PC-9 (cell line): ENCODE results near the gene WSCD2. TPM values are rescaled to one million over a fixed set of nuclear protein-coding genes. Genes with fewer than 3 reads are reported as not detected.

Experiments used
- BruUV-seq: library from RNA; stranded (reverse); fragments of 400-500 nt; replicated peaks from 2 replicates; lab custom pipeline; 2021; lab: Mats Ljungman, UMichigan
- CTCF ChIA-PET: fragments of 300-600 bp; sonication (Branson Sonifier 250); formaldehyde crosslinking; loops from one replicate; lab custom pipeline; 2022; ENCODE audit warnings: antibody characterized with exemption; lab: Charles Lee
- POLR2A ChIA-PET: fragments of 300-600 bp; sonication (Branson Sonifier 250); formaldehyde crosslinking; loops from one replicate; lab custom pipeline; 2022; ENCODE audit warnings: antibody characterized with exemption; ENCODE audit not compliant: unreplicated experiment; lab: Charles Lee
- DNase-seq, 2 experiments: peaks; one replicate each; pipeline versions ENCODE4 v3.0.0 to v3.0.0-alpha.2; 2015 to 2022; ENCODE audit warnings: mixed read lengths in 1 of 2
- H2AFZ ChIP-seq: fragments of 200-600 bp; sonication (generic); 2 replicates; pipeline ENCODE4 v1.8.1; 2017; ENCODE audit warnings: antibody characterized with exemption
- H3F3A ChIP-seq: fragments of 200-600 bp; sonication (generic); 2 replicates; pipeline ENCODE4 v1.8.1; 2017; ENCODE audit warnings: antibody characterized with exemption, mild to moderate bottlenecking, low read depth; ENCODE audit not compliant: insufficient read depth
- H3K27ac ChIP-seq: fragments of 200-600 bp; sonication (generic); 2 replicates; pipeline ENCODE4 v1.6.1; 2016; ENCODE audit warnings: mixed run types
- H3K27me3 ChIP-seq: fragments of 200-600 bp; sonication (generic); 2 replicates; pipeline ENCODE4 v1.6.1; 2016; ENCODE audit warnings: low read depth, mixed run types; ENCODE audit not compliant: insufficient read depth
- H3K36me3 ChIP-seq: fragments of 200-600 bp; sonication (generic); 2 replicates; pipeline ENCODE4 v1.6.1; 2016; ENCODE audit warnings: low read depth, mixed run types
- H3K4me1 ChIP-seq: fragments of 200-600 bp; sonication (generic); replicated peaks from 2 replicates; pipeline ENCODE4 v1.6.1; 2016; ENCODE audit warnings: mixed run types; ENCODE audit not compliant: insufficient read depth
- H3K4me2 ChIP-seq: fragments of 200-600 bp; sonication (generic); 2 replicates; pipeline ENCODE4 v1.6.1; 2017; ENCODE audit warnings: mixed run types
- H3K4me3 ChIP-seq: fragments of 200-600 bp; sonication (generic); 2 replicates; pipeline ENCODE4 v1.6.1; 2016; ENCODE audit warnings: mixed run types
- H3K79me2 ChIP-seq: fragments of 200-600 bp; sonication (generic); 2 replicates; pipeline ENCODE4 v1.6.1; 2017; ENCODE audit warnings: low read depth, mixed run types
- H3K9me2 ChIP-seq: fragments of 200-600 bp; sonication (generic); 2 replicates; pipeline ENCODE4 v1.8.1; 2017; ENCODE audit warnings: mild to moderate bottlenecking; ENCODE audit not compliant: insufficient read depth
- H3K9me3 ChIP-seq: fragments of 200-600 bp; sonication (generic); 2 replicates; pipeline ENCODE4 v1.8.1; 2016; ENCODE audit warnings: low read depth; ENCODE audit not compliant: insufficient read depth
- H4K20me1 ChIP-seq: fragments of 200-600 bp; sonication (generic); 2 replicates; pipeline ENCODE4 v1.8.1; 2017; ENCODE audit not compliant: insufficient read depth
- EZH2 ChIP-seq: fragments of 200-600 bp; sonication (generic); IDR thresholded peaks from 2 replicates; pipeline ENCODE4 v1.8.0; 2017; ENCODE audit warnings: antibody characterized with exemption, low read depth
- intact Hi-C: fragments of 100-400 bp; cut with micrococcal nuclease; formaldehyde crosslinking; loops from one replicate; pipeline ENCODE4 v1.10.0; 2022; ENCODE audit not compliant: unreplicated experiment
- total RNA-seq: library from RNA; stranded (reverse); gene quantifications from 2 replicates; pipeline ENCODE4 v1.2.3, GENCODE V29; 2021
- TF ChIP-seq, protein P1 (sequence below): fragments of 200-600 bp; sonication (generic); conservative IDR thresholded peaks from 2 replicates; pipeline ENCODE4 v1.6.1; 2017; ENCODE audit warnings: mixed run types, antibody characterized with exemption, mild to moderate bottlenecking, moderate library complexity

The WSCD2 gene
- total RNA-seq, 1 experiment from 2014 or later, result not detected

DNA sequence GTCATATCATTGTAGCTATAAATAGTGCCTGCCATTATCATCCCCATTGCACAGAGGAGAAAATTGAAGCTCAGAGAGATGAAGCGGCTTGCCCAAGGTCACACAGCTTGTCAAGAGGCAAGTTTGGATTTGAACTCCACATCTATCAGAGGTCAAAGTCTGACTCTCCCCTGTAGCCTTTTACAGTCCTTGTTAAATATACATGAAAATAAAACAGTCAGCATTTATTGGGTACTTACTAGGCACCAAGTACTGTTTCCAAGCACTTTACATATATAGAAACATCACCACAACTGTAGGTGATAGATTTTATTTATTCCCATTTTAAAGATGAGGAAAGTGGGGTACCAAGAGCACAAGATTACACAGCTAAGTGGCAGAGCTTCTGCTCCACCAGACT lies 67.2 kb downstream of the WSCD2 start:
- POLR2A ChIA-PET, result no interaction called here
- no peak overlapping the region for H3K4me3 ChIP-seq
- DNase-seq, result no peak
- TF ChIP-seq EZH2, result no peak
- CTCF ChIA-PET, result no interaction called here
- no peak overlapping the region for H3K4me2 ChIP-seq
- no peaks in the 10 kb centered on the region for H3K9me3 ChIP-seq
- intact Hi-C loops, result no loop called here
- H3K27me3 ChIP-seq, result no peaks in the 10 kb centered on the region
- no peak overlapping the region for H3K27ac ChIP-seq
- no peaks in the 10 kb centered on the region for H3K9me2 ChIP-seq
- H3K79me2 ChIP-seq, result no peaks in the 10 kb centered on the region
- no peaks in the 10 kb centered on the region for H4K20me1 ChIP-seq
- H3K36me3 ChIP-seq, result no peaks in the 10 kb centered on the region
- BruUV-seq, result no TSS peak
- H3K4me1 ChIP-seq, result no peaks in the 10 kb centered on the region
- H3F3A ChIP-seq, result no peaks in the 10 kb centered on the region
- H2AFZ ChIP-seq, result no peak overlapping the region

DNA sequence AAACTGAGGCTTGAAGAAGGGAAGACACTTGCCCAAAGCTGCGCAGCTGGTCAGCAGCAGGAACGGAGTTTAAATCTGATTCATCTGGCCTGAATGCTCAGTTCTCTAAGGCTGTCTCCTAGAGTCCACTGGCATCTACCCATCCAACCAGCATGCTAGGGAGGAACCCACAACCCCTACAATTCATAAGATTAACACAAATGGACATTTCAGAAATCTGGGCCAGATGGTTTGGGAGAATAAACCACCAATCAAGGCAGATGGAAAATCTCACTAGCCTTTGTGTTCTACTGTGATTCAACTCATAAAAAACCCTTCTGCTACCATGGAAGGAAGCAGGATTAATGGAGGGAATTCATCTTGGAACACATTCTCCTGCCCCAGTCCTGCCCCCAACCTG lies 67.8 kb downstream of the WSCD2 start:
- H3K4me1 ChIP-seq, result no peaks in the 10 kb centered on the region
- POLR2A ChIA-PET, result no interaction called here
- H3K9me2 ChIP-seq, result no peaks in the 10 kb centered on the region
- H3K36me3 ChIP-seq, result no peaks in the 10 kb centered on the region
- no TSS peak for BruUV-seq
- TF ChIP-seq, protein P1, sequence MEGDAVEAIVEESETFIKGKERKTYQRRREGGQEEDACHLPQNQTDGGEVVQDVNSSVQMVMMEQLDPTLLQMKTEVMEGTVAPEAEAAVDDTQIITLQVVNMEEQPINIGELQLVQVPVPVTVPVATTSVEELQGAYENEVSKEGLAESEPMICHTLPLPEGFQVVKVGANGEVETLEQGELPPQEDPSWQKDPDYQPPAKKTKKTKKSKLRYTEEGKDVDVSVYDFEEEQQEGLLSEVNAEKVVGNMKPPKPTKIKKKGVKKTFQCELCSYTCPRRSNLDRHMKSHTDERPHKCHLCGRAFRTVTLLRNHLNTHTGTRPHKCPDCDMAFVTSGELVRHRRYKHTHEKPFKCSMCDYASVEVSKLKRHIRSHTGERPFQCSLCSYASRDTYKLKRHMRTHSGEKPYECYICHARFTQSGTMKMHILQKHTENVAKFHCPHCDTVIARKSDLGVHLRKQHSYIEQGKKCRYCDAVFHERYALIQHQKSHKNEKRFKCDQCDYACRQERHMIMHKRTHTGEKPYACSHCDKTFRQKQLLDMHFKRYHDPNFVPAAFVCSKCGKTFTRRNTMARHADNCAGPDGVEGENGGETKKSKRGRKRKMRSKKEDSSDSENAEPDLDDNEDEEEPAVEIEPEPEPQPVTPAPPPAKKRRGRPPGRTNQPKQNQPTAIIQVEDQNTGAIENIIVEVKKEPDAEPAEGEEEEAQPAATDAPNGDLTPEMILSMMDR, result no peak
- TF ChIP-seq EZH2, result no peak
- intact Hi-C loops, result no loop called here
- CTCF ChIA-PET, result no interaction called here
- H2AFZ ChIP-seq, result no peak overlapping the region
- H3F3A ChIP-seq, result no peaks in the 10 kb centered on the region
- no peaks in the 10 kb centered on the region for H4K20me1 ChIP-seq
- no peak overlapping the region for H3K4me2 ChIP-seq
- H3K9me3 ChIP-seq, result no peaks in the 10 kb centered on the region
- no peaks in the 10 kb centered on the region for H3K79me2 ChIP-seq
- peaks cover 5% of the 10 kb centered on the region; the same call in 1 of the 2 replicates for H3K27me3 ChIP-seq
- H3K27ac ChIP-seq, result no peak overlapping the region
- no peak overlapping the region for H3K4me3 ChIP-seq
- no peak for DNase-seq

DNA sequence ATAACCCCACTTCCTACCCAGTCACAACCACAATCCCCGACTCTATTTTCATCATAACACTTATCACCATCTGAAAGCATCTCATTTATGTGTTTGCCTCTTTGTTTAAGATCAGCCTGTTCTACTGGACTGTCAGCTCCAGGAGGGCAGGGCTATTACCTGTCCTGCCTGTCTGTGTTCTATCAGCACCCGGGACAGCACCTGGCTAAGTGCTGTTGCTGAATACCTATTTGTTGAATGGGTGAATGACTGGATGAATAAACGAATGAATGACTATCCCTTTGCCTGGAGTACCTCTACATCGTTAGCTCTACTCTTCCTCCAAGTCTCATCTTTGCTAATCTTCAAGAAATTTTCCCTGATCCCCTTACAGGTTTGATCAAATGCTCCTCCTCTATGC lies 69.0 kb downstream of the WSCD2 start:
- Histone ChIP-seq H3K9me3 (no peaks in the 10 kb centered on the region), H4K20me1 (no peaks in the 10 kb centered on the region), H3F3A (no peaks in the 10 kb centered on the region), H3K9me2 (no peaks in the 10 kb centered on the region), H2AFZ (no peak overlapping the region), H3K4me2 (no peak overlapping the region), H3K4me3 (no peak overlapping the region), H3K79me2 (no peaks in the 10 kb centered on the region), H3K36me3 (no peaks in the 10 kb centered on the region), H3K27me3 (peaks cover 5% of the 10 kb centered on the region; the same call in 1 of the 2 replicates), H3K4me1 (no peaks in the 10 kb centered on the region), H3K27ac (no peak overlapping the region)
- BruUV-seq, result no TSS peak
- CTCF ChIA-PET, result no interaction called here
- POLR2A ChIA-PET, result no interaction called here
- no peak for DNase-seq
- intact Hi-C loops, result no loop called here
- TF ChIP-seq, protein P1, result no peak
- TF ChIP-seq EZH2, result no peak

DNA sequence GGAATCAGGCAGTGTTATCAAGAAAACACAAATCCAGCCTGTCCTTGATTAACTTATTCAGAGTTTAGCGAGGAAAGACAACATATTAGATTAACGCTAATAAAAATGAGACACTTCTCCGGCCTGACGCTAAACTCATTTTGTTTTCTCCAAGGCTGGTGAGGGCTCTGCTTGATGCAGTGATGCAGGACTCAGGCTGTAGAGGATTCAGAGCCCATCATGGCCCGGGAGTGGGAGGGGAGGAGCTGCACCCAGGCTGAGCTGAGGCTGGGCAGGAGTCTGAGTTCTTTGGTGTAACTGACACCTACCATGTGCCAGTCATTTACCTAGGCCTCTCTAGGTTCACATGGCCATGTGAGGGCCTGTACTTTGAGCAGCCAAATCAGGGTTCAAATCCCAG lies 70.0 kb downstream of the WSCD2 start:
- Histone ChIP-seq H2AFZ (no peak overlapping the region), H3K4me1 (no peaks in the 10 kb centered on the region), H3K79me2 (no peaks in the 10 kb centered on the region), H3K27me3 (peaks cover 7% of the 10 kb centered on the region), H4K20me1 (no peaks in the 10 kb centered on the region), H3K36me3 (no peaks in the 10 kb centered on the region), H3K4me3 (no peak overlapping the region), H3F3A (no peaks in the 10 kb centered on the region), H3K4me2 (no peak overlapping the region), H3K9me2 (no peaks in the 10 kb centered on the region), H3K9me3 (no peaks in the 10 kb centered on the region), H3K27ac (no peak overlapping the region)
- TF ChIP-seq, protein P1, result no peak
- no peak for TF ChIP-seq EZH2
- intact Hi-C loops, result no loop called here
- ChIA-PET CTCF (no interaction called here), POLR2A (no interaction called here)
- DNase-seq, result no peak
- no TSS peak for BruUV-seq
